ACHN (cell line): ENCODE results near the gene FEN1.
A peak's percentile ranks its signal among the peaks of the same experiment; 100 is the strongest.

ENCODE experiments used
- DNase-seq: peaks from one replicate; pipeline ENCODE4 v3.0.0-alpha.2; 2015
- in situ Hi-C: cut with HindIII; loops from 2 replicates; pipeline ENCODE4 v1.10.0; 2017; ENCODE audit warnings: low sequenced_read_pairs, low pct_ligation_motif_present, low pct_unique_long_range_greater_than_20kb

FEN1 gene, protein sequence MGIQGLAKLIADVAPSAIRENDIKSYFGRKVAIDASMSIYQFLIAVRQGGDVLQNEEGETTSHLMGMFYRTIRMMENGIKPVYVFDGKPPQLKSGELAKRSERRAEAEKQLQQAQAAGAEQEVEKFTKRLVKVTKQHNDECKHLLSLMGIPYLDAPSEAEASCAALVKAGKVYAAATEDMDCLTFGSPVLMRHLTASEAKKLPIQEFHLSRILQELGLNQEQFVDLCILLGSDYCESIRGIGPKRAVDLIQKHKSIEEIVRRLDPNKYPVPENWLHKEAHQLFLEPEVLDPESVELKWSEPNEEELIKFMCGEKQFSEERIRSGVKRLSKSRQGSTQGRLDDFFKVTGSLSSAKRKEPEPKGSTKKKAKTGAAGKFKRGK

DNA sequence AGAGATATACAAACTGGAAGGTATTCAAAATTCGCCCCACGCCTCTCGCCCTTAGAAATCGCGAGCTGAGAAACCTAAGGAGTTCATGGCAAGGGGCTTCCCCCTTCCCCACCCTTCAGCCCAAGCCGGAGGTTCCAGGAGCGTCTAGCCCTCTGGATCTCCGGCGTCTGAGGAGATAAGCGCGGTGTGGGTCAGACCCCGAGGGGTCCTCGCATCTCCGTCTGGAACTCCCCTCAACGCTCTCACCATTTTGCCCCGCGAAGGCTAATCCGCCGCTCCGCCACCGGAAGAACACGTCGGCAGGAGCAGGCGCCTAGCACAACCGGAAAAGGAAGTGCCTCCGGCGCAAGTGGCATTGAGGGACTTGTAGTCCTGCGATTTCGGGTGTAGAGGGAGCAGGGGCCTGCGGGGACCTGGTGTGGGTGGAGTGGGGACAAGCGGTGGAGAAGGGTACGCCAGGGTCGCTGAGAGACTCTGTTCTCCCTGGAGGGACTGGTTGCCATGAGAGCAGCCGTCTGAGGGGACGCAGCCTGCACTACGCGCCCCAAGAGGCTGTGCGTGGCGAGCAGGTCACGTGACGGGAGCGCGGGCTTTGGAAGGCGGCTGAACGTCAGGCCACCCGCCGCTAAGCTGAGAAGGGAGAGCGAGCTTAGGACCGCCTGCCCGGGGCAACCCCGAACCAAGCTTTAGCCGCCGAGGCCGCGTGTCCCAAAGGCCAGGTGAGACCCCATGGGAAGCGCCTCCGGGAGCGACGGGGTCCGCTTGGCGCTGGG, at the start of gene FEN1, which contains the start of gene TMEM258:
Gene FEN1, plus strand, starts transcription at position 602 of the 773 bp plus-strand sequence. CDS start 2,451 bp downstream, outside the sequence.
Gene TMEM258, minus strand, starts transcription at position 290 of the 773 bp plus-strand sequence. Its CDS starts 41 bp downstream, at position 249.
- DNase-seq = peak; percentile 89
- in situ Hi-C loops = no loop called here

DNA sequence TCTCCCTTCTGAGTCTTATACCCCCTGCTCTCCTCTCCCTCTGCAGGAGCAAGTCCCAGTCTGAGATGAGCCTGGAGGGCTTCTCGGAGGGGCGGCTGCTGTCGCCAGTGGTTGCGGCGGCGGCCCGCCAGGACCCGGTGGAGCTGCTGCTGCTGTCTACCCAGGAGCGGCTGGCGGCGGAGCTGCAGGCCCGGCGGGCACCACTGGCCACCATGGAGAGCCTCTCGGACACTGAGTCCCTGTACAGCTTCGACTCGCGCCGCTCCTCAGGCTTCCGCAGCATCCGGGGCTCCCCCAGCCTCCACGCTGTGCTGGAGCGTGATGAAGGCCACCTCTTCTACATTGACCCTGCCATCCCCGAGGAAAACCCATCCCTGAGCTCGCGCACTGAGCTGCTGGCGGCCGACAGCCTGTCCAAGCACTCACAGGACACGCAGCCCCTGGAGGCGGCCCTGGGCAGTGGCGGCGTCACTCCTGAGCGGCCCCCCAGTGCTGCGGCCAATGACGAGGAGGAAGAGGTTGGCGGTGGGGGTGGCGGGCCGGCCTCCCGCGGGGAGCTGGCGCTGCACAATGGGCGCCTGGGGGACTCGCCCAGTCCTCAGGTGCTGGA, 49.1 kb upstream of the FEN1 start:
- in situ Hi-C loops = no loop called here
- DNase-seq = no peak

DNA sequence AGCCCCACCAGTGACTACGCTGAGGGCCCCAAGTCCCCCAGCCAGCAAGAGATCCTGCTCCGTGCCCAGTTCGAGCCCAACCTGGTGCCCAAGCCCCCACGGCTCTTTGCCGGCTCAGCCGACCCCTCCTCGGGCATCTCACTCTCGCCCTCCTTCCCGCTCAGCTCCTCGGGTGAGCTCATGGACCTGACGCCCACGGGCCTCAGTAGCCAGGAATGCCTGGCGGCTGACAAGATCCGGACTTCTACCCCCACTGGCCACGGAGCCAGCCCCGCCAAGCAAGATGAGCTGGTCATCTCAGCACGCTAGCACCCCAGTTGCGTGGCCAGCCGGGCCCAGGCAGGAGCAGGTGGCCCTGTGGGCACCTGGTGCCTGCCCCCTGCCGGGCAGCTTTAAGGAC, 48.5 kb upstream of the FEN1 start:
- in situ Hi-C loops = no loop called here
- no peak for DNase-seq

DNA sequence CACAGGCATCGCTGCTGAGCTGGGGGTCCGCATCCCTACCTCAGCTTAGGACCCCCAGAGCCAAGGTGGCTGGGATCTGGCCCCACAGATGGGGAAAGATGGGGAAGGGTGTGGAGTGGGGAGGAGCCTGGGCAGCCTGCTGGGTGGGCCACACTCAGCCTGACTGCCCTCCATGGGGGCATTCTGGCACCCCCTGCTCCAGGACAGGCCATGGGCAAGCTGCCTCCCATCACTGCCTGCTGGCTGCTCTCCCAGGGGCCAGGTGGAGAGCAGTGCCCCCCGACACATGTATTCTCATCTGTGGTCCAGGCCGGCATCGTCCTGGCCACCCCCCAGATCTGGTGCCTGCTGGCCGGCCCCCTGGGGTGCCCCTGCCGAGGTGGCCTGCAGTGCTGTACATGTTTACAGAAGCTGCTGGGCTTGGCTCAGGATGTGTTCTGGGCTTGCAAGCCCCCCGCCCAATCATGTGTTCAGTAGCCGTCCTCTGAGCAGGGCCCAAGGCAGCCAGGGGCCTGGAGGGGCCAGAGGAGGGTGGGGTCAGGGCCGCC, 48.0 kb upstream of the FEN1 start:
- in situ Hi-C loops = no loop called here
- no peak for DNase-seq

DNA sequence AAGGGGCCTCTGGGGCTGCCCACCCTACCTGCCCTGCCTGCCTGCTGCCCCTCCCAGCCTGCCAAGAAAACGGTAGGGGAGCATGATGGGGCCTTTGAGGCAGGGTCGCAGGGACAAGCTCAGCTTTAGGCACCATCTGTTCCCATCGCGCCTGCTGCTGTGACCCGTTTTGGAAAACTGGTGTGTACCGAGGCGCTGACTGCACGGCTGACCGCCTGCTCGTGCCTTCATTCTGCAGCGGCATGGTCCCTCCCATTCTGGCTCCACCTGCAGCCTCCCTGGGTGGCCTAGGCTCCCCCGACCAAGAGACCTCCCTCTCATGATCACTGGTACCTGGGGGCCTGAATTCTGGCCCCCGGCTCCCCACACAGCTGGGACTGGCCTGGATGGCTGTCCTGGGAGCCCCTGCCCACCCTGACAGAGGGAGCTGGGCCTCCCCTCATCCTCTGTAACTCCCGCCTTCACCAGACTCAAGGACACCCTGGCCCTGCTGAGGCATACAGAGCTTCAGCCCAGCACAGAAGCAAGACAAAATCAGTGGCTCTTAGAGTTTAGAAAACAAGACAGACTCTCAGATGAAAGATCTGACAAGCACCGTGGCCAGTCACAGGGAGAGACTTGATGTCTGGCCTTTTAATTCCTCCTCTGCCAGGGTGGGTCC, 46.8 kb upstream of the FEN1 start:
- no peak for DNase-seq
- in situ Hi-C loops = no loop called here

DNA sequence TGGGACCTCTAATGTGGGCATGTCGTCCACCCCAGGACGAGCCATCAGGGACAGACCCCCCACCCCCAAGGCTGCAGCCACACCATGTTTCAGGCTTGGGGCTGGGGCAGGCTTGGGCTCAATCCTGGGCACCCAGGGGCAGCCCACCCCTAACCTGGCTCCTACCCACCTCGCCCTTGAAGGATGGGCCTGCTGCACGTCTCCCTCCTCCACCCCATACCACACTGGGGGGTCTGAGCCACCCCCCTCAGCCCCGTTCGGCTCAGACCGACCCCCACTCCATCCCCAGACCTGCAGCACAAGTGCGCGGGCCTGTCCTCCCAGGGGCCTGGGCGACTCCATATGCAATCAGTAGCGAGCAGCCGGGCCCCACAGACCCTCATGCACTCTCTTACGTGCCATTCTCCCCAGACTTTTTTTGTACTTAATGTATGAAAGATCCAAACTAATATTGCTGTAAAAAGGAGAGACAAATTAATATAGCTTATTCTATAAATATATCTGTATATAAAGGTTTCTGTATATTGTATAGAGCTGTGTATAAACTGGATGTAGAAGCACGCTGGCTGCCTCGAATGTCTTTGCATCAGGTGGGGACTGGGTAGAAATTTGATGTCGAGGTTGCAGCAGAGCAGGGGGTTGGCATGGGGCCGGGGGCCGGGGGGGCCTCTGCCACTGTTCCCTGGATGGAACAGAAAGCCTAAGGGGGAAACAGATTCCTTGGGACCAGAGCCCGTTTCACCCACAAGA, 46.1 kb upstream of the FEN1 start:
- no peak for DNase-seq
- in situ Hi-C loops = no loop called here

DNA sequence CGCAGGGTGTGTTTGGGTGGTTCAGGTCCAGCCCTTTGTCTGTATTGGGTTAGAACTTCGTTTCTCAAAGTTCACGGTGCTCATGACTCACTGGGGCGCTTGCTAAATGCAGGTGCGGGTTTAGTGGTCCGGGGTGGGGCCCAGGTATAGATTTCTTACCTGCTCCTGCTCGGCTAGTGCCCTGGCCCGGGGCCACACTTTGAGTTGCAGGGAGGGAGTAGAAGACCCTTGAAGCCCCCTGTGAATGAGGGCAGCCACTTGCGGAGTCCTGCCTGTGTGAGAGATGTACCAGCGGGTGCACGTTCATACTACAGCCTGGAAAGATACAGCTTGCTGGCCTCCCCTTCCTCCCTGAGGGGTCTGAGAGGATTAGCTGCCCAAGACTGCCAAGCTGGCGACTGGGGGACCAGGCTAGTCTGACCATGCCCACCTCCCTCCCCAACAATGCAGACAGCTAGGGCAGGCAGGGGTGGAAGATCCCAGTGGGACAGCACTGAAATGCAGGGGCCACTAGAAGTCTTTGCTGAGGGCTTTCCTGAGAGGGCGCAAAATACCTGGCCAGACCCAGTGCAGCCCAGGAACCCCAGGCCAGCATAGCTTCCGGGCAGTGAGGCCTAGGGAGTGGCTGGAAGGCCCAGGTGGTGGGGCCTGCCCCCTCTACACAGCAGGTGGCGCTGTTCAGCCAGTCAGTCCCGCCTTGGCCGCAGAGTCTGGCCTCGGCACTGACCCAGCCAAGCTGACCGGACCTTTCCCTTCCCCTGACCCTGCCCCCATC, 45.3 kb upstream of the FEN1 start:
- peak; percentile 68 for DNase-seq
- in situ Hi-C loops = no loop called here

DNA sequence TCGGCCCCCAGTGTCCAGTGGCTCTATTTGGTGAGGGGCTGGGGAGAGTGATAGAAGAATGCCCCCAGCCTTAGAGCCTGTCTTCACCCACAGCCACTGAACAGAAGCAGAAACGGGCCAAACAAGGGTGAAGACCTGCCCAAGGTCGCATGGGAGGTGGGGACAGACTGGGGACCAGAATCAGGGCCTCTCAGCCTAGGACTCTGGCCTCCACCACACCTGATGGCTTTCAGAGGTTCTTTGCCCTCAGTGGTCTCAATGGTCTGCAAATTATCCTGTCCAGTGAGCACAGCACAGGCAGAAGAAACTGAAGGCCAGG, 44.8 kb upstream of the FEN1 start:
- DNase-seq = no peak
- in situ Hi-C loops = no loop called here

DNA sequence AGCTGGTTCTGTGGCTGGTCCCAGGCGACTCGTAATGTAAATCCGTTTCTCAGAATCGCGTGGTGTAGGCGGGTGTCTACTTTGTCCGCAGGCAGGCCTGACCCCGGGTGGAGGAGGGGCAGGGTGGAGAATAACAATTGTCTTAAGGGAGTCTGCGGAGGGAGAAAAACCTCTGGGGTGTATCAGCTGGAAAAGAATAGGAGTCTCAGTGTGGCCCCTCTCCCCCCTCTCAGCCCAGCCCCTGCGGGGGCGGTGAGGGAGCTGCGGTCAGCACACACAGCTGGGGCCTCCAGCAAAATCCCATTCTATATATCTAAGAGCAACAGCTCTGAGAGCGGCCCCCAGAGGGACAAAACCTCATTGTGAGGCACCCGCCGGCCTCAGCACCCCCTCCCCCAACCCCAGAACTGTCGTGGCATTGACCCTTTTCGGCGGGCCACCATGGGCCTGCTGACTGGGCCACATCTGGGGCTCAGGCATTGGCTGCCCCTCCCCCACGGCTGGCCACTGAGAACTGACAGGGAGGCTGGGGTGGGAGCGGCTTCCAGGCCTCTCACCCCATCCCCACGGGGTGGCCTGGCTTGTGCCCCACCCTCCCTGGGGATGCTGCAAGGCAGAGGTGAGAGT, 43.0 kb upstream of the FEN1 start:
- no peak for DNase-seq
- in situ Hi-C loops = no loop called here

DNA sequence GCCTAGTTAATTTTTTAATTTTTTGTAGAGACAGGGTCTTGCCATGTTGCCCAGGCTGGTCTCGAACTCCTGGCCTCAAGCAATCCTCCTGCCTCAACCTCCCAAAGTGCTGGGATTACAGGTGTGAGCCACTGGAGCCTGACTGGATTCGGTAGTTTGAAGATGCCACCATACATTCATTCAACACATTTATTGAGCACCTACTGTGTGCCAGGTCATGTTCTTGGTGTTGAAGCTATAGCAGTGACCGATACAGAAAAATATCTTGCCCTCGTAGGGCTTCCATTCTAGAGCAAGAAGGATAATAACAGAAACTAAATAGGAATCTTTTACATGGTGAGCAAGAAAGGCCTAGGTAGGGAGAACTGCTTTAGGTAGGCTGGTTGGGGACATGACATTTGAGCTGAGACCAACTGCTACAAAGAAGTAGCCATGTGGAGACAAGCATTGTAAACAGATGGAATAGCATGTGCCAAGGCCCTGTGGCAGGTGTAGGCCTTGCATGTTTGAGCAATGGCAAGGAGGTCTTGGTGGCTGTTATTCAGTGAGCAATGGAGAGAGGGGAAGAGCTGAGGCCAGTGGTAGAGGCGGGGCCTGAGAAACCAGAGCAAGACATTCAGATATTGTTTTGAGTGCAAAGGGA, 42.0 kb upstream of the FEN1 start:
- in situ Hi-C loops = no loop called here
- DNase-seq = no peak

DNA sequence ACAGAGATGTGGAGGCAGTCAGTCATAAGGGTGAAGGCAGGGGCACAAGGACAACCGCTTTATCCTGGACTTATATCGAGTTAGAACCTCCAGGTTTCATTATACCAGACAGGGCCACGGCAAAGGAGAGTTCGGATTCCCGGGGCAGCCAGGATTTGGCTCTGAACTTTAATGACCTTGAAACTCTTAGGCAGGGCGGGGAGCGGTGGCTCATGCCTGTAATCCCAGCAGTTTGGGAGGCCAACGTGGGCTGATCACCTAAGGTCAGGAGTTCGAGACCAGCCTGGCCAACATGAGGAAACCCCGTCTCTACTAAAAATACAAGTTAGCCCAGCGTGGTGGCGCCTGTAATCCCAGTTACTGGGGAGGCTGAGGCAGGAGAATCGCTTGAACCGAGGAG, 41.3 kb upstream of the FEN1 start:
- in situ Hi-C loops = no loop called here
- DNase-seq = no peak

DNA sequence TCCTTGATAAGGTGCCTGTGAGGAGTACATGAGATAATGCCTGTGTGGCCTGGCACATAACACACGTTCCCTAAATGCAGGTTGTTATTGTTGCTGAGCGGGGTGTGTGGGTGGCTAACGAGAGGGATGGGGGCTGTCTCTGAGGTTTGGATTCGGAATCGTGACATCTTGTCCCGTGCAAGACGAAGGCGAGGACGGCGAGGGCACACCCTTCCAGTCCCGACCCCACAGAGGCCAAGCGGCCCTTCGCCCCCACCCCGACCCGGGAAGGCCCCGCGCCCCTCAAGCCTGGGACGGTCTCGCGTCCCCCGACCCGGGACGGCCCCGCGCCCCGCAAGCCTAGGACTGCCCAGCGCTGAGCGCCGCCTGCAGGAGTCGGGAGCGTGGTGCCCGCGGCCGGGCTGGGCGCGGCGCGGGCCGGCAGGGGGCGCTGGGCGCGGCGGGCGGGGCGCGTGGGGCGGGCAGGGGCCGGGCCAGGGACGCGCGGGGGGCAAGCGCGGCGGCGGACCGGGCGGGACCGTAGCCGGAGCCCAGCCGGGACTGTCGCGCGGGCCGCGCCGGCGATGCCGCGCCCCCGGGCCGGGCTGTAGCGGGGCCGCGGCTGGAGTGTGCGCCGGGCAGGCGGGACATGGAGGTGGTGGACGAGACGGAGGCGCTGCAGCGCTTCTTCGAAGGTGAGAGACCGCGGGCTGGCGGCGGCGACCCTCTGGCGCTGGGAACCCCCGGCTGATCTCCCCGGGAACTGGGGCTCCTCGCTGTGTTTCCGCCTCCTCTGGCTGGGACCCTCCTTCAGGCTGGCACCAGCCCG, 40.4 kb upstream of the FEN1 start, which contains the start of gene MYRF:
Gene MYRF, plus strand, starts transcription at position 520 of the 808 bp plus-strand sequence. Its CDS starts 109 bp downstream, at position 629.
- DNase-seq = peak; percentile 52
- in situ Hi-C loops = no loop called here

DNA sequence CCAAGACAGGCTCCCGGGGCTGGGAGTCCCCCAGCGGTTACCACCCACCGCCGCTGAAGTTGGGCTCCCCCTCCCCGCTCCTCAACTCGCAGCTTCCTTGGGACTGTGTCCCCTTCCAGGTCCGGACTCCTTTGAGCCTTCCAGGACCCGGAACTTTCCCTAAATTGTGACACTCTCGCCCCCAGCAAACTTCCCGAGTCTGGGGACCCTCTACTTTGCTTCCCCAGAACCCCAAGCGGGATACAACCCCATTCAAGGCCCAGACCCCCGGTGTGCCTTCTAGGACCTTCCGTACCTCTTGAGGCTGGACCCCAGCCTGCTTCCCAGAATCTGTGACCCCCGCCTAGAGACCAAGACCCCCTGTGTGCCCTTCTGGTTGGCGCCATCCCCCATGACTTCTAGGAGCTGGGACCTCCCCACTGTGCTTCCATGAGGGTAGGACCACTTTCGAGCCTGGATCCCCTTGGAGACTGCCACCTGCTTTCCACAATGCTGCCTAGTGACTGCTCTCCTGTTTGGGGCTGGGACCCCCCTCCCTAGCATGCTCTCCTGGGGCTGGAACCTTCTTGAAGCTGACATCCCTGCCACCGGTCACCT, 39.7 kb upstream of the FEN1 start:
- in situ Hi-C loops = no loop called here
- no peak for DNase-seq

DNA sequence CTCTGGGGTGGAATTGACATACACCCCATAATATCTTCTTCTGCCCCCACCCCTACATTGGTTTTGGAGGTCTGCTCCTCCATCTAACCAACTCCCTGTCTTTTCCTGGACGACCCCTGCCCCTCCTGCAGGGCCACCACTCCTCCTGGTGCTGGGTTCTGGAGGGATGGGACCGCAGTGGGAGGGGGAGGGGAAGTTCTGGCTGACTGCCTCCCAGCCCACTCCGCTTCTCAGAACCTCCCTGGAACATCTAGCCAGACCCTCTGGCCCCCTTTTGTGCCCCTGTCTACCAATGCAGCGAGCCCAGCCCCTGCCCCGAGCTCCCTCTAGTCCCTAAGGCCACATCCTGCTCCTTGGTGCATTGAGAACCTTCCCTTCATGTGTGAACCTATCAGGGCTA, 39.0 kb upstream of the FEN1 start:
- in situ Hi-C loops = no loop called here

More for the DNA sequence above, 39.0 kb upstream of the FEN1 start:
- DNase-seq = no peak
